ENCODE measurements around the gene CACNA1E.

- TF ChIP-seq CTCF (IDR thresholded peaks at IDR 0.05) (no peak), POLR2A (IDR thresholded peaks at IDR 0.05) (no peak)
Observed at GRCh38 chr1:181554465-181554864, 71.1 kb downstream of the CACNA1E start.
